ENCODE data around the gene CNOT2.

GRCh38 chr12:70283232-70283631 is 40.0 kb downstream of the CNOT2 start:
- TF ChIP-seq REST (IDR thresholded peaks at IDR 0.05; ENCODE audit: unreplicated experiment): no peak
- TF ChIP-seq CTCF (conservative IDR thresholded peaks at IDR 0.05; ENCODE audit: low read depth in 2 of 2): no peak
- TF ChIP-seq CREB1 (CRISPR knock-in tag; IDR thresholded peaks at IDR 0.05; ENCODE audit: low read depth): no peak
